GM18498 (cell line): ENCODE measurements around the gene PAGE1.
"Not testable (repeated sequence)": the region's sequence is repeated elsewhere in the genome, so short reads cannot be mapped to it uniquely, and the experiment has no call there.

ENCODE experiments used
- ATAC-seq: cut with Tn5 transposase; IDR thresholded peaks from one replicate; pipeline ENCODE4 v1.9.1; 2021; ENCODE audit warnings: mild to moderate bottlenecking, moderate library complexity; ENCODE audit not compliant: unreplicated experiment

Gene PAGE1, protein sequence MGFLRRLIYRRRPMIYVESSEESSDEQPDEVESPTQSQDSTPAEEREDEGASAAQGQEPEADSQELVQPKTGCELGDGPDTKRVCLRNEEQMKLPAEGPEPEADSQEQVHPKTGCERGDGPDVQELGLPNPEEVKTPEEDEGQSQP

DNA sequence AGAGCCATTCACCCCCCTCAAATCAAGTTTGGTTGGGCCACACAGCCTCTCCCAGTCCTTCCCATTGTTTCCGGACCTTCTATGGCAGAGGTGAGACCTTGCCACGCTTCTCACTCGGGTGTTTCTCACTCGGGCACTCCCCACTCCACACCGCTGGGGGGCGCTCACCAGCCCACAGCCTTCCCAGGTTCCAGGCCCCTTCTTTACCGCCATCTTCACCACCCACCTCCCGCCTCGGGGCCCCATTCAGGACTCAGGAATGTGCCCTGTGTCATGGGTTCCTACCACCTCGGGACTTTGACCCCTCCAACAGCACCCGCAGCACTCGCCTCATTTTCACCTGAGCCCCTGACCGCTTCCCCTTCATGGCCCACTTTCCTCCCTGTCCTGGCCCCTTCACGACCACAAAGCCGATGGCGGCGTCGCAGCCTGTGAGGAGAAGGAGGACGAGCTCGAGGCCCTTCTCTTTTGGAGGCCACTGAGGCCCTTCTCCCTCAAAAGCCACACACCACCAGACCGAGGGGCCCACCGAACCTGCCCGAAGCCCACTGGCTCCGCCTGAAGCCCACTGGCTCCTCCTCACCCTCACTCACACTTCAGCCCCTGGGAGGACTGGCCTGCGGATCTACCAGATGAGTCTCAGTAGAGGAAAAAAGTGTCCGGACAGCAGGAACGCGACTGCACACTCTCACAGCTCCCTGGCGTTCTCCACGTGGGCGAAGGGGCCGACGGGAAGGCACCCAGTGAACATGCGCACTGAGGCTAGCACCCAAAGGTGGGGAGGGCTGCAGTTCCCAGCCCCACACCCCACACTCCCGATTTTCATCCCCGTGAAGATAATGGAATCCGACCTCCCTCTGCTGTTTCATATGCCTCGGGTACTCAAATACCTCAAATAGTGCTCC, at the start of gene PAGE1:
Gene PAGE1 (minus strand): TSS at position 709 of the 905 bp plus-strand sequence. CDS start 1,214 bp downstream, outside the sequence.
- ATAC-seq: no peak

DNA sequence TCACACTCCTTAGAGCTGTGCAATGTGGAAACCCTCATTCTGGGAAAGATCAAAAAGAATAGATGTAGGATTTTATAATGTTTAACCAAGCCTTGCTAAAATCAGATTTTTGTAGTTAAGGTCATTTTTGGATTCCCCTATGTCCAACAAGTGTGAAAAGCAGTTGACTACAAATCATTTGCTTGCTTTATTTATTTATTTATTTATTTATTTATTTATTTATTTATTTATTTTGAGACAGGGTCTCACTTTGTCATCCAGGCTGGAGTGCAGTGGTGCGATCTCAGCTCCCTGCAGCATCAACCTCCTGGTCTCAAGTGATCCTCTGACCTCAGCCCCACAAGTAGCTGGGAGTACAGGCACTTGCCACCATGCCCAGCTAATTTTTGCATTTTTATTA, 45.7 kb upstream of the PAGE1 start:
- not testable (repeated sequence) for ATAC-seq

DNA sequence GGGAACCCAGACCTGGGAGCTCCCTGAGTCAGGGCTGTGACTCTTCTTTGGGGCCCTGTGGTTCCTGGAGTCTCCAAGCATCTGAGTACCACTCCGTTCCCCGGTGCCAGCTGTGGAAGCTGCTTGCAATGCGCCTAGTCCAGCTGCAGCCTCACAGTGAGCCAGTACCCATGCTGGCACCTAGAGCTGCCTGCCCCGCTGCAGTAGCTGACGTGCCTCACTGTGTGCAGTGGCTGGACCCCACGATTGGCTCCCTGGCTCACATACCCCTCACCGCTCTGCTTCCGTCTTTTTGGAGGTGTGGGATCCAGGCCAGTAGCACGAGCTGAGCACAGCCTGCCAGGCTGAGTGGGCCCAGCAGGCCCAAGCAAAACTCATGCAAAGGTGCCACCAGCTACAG, 32.1 kb upstream of the PAGE1 start:
- no peak for ATAC-seq

DNA sequence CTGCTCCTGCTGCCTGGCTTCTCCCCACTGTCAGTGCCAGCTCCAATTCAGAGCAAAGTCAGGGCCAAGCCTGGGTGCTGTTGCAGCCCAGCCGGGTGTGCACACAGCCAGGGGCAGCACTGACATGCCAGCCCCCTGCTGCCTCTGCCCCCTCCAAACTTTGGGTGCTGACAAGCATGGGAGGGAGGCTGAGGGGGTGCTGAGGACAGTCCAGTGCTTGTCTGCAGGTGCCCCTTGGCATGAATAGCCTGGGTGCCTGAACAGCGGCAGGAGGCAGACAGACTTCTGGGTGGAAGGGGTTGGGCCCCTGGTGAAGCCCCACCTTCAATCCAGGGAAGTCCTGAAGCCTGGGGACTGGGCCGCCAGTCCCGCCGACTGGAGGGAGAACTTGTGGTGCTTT, 31.2 kb upstream of the PAGE1 start:
- ATAC-seq: no peak

DNA sequence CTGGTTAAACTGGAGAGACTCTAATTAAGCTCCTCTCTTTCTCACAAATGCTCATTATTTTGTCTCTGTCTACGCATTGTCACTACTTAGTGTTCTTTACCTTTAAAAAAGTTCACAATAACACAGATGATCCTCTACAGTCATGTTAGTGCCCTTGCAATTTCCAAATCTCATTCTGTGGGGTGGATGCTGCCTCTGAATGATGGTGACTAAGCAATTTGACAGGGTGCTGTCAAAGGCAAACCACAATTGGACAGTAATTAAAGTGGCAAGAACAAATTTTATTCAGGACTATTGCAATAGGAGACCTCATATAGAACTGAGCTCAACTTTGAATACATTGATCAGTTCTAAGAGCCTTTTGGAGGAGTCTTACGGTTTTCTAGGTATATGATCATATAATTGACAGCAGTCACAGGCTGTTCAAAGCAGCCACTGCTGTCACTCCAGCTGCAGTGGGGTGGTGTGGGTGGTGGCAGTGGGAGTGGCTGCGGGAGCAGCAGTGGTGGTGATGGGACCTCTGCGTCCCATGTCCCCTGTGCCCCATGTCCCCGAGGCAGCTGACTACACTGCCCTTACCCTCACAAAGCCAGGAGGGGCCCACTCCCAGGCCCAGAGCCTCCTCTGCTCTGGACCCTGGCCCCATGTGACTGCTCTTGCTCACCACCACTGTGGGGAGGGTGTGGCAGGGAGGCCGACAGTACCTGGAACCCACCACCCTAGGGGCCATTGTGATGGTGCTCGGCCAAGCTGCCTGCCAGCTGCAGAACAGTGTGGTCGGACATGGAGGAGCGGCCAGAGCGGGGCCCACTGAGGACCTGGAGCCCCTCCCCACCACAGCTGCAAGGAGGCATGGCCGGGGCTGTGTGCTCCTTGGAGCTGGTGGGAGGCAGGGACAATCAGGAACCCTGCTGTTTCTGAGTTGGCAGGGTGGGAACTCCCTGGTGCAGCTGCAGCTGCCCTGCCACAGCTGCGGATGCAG, 30.4 kb upstream of the PAGE1 start:
- no peak for ATAC-seq

DNA sequence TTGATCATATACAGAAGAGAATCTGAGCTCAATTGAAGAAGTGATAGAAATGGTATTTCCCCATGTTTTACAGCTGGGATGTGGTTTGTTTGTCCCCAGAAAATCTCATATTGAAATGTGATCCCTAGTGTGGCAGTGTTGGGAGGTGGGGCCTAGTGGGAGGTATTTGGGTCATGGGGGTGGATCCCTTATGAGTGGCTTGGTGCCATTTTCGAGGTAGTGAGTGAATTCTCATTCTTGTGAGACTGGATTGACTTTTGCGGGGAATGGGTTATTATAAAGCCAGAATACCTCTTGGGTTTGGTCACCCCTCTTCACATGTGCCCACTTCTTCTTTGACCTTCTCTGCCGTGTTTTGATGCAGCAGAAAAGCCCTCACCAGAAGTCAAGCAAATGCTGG, 29.6 kb upstream of the PAGE1 start:
- ATAC-seq: no peak

DNA sequence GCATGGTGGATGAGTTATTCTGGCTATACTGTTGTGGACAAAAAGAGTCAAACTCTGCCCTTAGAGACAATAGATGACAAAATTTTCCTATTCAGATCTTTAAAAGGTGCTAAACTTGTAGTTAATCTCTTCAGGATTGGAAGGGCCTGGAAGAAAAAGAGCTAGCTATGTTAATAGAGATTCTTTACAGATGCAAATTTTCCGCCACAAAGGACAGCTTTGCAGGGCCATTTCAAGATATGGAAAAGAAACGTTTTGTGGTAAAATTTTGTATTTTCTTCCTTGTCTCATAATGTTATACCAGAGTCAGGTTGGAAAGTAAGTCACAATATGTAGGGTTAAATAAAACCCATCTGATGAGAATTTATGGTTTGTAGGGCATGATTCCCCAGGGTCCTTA, 24.3 kb upstream of the PAGE1 start:
- not testable (repeated sequence) for ATAC-seq

DNA sequence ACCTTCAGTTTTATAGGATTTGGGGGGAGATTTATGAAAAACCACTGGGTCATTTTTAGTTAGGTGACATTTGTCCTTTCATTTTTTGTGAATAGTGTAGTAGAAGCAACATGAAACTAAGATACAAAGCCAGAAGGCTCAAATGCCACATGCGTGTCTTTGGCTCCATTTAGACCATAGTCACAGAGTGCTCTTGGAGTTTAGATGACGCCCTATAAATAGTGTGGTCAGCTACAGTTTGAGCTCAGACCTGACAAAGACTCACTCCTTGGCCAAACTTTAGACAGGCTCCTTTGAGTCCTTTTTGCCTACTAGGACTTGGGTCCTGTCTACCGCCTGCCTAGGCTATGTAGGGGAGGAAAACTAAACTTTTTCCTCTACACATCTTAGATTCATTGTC, 16.8 kb upstream of the PAGE1 start:
- ATAC-seq: no peak

DNA sequence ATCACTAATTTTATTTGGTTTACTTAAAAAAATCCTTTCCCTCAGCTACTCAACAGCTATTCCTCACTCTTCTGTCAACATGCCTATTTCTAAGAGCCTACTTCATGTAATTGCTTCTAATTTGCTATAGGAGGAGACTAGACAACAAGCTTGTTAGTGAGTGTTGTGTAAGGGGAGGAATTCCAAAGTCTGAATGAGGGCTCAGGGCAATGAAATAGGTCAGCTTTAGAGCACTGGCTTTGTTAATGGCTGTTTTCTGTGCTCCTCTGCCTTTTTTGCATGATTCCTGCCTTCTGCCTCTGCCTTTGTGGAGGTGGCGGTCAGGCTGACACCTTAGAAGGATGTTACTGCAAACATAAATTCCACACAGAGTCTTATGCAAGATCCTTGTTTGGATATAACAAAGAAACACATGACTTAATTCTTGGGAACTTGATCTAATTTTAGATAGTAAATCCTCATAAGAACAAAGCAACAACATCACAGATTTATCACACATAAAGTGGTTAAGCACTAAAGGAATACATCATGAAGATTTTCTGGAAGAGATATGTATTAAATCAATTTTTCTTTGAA, 15.0 kb upstream of the PAGE1 start:
- no peak for ATAC-seq

DNA sequence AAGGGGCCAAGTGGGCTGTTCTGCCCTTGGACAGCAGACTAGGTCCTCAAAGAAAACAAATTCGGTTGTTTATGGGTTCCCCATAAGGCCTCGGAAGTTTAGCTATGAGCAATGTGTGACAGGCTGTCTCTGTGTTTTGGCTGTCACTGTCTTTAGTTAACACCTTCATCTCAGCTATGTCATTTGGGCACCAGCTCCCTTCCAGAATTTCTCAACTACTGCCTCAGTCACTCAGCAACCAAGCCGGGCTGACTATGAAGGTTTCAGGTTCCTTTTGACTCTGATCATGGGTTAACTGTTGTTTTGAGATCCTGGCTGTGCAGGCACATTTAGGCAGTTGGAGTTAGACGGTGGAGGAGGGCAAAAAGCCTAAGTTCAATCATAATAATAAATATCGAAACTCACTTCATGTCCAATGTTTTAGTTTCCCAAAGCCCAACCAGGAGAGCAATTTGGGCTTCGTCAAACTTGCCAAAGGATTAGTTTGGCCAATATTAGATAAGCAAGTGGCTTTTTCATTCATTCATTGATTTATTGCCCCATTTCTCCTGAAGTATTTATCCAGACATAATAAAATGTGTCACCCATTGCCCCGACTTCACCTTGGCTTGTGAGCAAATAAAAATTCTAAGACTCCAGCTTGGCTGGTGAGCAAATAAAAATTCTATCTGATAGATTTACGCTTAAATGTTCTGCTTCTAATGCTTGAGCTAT, 9.1 kb upstream of the PAGE1 start:
- no peak for ATAC-seq

DNA sequence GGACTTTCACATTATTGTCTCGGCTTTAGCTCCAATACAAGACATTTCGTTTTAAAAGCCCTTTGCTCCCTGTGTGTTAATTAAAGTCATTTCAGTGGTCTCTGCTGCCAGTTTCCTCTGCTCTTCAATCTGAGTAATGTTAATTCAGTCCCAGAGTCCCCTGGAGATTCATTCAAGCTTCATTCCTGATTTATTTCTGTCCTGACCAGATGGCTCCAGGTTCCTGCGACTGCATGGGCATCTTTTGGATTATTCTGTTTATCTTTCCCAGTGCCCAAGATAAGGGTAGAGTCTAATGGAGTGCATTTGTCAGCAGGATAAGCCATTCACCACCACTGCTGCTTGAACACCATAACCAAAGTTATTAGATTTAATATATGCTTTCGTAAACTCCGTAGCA, 6.1 kb upstream of the PAGE1 start:
- no peak for ATAC-seq

DNA sequence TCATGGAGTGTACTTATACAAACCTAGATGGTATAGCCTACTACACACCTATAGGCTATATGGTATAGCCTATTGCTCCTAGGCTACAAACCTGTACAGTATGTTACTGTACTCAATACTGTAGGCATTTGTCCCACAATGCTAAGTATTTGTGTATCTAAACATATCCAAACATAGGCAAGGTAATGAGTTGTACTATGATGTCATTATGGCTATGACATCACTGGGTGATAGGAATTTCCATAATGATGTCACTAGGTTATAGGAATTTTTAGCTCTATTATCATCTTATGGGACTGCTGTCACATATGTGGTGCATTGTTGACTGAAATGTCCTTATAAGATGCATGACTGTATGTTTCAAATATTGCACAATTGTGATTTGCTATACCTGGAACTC, 5.5 kb upstream of the PAGE1 start:
- ATAC-seq: no peak

DNA sequence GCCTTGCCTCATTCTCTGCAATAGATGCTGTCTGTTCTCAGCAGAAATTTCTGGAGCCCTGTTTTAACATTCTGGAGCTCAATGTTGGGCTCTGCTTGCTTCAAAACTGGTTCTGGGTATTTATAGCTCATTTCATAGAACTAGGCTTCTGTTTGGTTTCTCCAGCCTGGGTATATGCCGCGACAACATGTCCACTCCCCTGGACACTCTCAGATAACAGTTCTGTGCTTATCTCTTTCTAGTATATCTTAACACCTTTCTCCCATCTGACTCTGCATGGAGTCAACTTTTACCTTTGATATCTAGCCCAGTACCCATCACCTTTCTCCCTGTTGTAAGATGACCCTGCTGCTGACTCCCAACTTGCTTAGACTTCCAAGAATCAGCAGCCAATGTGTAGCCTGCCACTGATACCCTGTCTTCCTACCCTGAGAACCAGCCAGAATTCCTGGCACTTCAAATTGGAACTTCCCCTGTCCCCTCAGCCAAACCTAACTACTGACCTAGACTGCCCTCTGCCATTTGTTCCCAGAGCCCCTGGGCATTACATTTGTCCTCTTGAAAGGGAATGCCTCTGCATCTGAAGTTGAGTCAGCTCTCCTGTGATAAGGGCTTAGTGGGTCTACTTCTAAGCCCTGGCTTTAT, 20.6 kb downstream of the PAGE1 start:
- no peak for ATAC-seq

DNA sequence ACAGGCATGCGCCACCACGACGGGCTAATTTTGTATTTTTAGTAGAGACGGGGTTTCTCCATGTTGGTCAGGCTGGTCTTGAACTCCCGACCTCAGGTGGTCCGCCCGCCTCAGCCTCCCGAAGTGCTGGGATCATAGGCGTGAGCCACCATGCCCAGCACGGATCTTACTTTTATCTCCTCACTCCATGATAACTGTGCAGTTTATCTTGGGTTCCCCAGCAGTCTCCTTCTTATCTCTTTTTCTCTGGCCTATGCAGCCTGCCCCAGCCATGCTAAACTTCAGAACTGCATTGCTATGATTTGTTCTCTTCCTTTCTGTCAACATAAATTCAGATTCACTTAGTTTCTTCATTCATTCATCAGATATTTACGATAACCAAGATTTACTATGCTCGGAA, 22.4 kb downstream of the PAGE1 start:
- no peak for ATAC-seq

DNA sequence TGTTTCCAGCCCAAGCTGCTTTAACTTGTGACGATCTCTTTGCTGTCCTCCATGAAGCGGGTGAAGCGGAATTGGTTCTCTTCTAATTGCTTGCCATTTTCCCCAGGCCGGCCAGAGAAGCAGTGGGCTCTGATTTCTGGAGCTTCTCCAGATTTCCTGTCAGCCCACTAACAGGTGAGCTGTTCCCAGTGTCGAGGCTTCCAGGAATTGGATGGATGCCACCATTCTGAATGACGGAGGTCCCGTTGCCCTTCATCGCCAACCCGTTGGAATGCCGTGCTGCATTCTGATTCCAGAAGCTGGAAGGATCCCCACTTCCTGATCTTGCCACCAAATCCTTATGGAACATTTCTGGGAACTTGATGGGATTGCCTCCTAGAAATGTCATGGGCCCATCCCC, 31.0 kb downstream of the PAGE1 start:
- ATAC-seq: no peak

DNA sequence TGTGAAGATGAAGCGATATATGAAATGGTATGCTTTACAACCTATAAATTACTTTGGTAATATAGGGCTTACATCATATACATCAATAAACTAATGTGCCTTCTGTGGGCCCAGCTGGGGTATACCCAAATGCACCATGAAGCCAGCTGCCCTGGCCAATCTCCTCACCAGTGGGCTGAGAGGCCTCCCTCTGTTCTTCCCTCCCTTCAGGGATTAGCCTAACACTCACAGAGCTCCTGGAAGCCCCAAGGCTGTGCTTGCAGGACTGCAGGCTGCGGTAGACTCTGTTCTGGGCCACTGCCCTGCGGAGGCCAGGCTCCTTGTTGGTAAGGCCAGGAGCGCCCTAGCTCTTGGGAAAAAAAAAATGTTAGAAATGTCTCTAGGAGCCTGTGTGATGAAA, 33.9 kb downstream of the PAGE1 start:
- ATAC-seq: no peak

DNA sequence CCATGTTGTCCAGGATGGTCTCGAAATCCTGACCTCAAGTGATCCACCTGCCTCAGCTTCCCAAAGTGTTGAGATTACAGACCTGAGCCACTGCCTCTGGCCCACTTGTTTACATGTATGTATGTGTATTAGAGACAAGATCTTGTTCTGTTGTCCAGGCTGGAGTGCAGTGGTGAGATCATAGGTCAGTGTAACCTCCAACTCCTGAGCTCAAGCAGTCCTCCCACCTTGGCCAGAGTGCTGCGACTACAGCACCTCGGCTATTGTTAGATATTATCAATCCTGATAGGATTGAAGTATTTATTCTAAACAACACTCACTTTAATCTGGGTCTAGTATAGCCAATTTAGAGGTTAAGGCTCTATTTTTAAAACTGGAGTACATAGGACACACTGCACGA, 36.0 kb downstream of the PAGE1 start:
- no peak for ATAC-seq

DNA sequence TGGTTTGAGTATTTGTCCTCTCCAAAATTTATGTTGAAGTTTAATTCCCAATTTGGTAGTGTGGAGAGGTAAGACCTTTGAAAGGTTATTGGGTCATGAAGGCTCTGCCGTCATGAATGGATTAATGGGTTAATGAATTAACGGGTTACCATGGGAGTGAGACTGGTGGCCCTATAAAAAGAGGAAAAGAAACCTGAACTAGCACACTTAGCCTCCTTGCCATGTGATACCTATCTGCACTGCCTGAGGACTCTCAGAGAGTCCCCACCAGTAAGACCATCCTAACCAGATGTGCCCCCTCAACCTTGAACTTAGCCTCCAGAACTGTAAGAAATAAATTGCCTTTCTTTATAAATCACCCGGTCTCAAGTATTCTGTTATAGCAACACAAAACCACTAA, 39.3 kb downstream of the PAGE1 start:
- ATAC-seq: no peak

DNA sequence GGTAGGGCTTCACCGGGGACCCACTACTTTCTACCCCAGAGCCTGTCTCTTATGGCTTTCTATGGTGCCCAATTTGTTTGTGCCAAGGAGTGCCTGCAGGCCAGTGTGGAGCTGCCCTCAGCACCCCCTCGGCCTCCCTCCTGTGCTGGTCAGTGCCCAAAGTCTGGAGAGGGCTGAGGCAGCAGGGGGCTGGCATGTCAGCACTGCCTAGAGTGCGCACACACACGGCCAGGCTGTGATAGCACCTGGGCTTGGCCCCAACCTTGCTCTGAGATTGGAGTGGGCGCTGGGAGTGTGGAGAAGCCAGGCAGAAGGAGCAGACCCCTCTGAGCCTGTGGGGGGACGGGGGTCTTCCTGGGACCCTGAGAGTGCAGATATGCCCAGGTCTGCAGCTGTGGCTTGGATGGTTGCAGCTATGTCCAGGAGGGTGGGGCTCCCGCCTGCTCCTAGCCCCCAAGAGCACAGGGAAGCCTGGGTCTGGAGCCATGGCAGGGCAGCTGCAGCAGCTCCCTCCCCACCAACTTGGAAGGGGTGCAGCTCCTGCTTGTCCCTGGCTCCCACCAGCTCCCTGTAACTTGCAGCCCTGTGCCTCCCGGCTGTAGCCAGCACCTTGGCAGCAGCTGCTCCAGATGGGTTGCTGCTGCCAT, 50.7 kb downstream of the PAGE1 start:
- ATAC-seq: no peak
